Measurements from ENCODE around the gene ACAP2.

The ACAP2 gene

GRCh38 chr3:195257454-195258448 is 185.1 kb downstream of the ACAP2 start:
- TF ChIP-seq, protein P1, sequence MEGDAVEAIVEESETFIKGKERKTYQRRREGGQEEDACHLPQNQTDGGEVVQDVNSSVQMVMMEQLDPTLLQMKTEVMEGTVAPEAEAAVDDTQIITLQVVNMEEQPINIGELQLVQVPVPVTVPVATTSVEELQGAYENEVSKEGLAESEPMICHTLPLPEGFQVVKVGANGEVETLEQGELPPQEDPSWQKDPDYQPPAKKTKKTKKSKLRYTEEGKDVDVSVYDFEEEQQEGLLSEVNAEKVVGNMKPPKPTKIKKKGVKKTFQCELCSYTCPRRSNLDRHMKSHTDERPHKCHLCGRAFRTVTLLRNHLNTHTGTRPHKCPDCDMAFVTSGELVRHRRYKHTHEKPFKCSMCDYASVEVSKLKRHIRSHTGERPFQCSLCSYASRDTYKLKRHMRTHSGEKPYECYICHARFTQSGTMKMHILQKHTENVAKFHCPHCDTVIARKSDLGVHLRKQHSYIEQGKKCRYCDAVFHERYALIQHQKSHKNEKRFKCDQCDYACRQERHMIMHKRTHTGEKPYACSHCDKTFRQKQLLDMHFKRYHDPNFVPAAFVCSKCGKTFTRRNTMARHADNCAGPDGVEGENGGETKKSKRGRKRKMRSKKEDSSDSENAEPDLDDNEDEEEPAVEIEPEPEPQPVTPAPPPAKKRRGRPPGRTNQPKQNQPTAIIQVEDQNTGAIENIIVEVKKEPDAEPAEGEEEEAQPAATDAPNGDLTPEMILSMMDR (IDR thresholded peaks at IDR 0.05; ENCODE audit: extremely low read depth, missing control alignments) = no peak
- no peak for DNase-seq (ENCODE audit: low spot score)

DNA sequence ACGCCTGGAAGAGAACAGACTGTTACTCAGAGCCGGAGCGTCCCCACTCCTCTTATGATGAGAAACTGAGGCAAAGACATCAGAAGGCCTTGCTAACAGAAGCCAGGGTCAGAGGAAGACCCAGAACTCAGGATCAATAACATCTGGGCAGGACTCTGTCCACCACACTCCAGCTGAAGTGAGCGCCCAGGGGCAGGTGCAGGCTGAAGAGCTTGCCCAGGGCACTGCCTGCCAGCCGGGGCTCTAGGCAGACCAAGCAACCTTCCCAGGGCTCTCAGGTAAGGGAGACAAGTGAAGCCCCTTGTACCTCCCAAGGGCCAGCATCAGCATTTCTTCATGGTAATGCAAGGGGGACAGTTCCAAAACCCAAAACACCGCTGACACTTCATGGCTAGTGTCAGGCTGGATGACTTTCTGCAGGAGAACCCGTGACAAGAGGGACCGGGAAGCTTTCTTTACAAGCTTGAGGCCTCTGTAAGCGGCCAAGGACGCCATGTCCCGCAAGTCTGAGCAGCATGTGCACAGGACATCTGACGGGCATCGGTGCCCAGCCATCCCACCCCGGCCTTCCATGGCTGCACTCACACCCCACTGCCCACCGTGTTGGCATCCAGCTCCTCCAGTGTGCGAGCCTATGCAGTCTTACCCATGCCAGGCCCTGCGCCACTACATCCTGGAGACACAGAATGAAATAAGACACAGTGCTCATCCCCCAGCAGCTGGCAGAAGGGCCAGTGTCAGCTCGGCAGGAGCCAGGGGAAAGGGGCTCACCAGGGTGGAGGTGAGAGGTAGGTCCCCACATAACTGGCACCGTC is 186.0 kb downstream of the ACAP2 start:
- TF ChIP-seq, protein P1 (IDR thresholded peaks at IDR 0.05; ENCODE audit: extremely low read depth, missing control alignments) = no peak
- peak; percentile 3 for DNase-seq (ENCODE audit: low spot score)

DNA sequence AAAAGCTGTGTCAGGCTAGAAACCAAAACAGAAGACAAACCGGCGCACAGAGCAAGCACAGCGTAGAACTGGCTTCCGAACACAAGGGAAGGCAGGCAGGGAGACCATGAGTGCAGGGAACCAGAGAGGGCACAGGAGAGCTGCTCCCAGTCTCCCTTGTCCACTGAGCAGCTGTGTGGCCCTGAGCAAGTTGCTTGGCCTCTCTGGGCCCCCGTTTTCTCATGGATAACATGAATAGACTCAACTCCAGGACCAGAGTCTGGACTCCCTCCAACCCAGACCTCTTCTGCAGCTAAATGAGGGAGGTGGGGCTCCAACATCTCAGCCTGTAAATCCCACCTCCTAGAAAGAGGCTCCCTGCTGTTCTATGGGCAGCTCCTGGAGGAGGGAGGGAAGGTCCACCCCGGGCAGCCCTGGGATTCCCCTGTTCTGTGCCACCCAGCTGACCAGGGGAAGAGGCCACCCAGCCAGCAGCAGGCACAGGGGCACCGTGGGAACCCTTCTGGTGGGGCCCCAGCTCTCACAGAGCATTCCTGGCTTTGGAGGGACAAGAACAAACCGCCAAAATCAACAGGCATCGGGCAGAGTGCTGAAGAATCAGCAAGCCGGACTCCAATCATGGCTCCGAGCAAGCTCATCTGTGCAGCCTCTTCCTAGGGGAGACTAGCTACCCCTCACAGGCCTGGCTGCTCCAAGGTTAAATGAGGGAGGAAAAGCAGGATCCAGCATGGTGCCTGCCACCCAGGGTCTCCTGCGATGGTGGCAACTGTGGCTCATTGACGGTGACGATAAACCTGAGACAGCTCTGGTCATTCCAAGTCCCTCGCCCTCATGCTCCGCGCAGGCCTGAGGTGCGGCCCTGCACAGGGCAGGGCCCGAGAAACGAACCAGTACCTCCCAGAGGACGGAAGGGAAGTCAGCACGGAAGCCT is 187.0 kb downstream of the ACAP2 start:
- TF ChIP-seq, protein P1 (IDR thresholded peaks at IDR 0.05; ENCODE audit: extremely low read depth, missing control alignments) = no peak
- no peak for DNase-seq (ENCODE audit: low spot score)

DNA sequence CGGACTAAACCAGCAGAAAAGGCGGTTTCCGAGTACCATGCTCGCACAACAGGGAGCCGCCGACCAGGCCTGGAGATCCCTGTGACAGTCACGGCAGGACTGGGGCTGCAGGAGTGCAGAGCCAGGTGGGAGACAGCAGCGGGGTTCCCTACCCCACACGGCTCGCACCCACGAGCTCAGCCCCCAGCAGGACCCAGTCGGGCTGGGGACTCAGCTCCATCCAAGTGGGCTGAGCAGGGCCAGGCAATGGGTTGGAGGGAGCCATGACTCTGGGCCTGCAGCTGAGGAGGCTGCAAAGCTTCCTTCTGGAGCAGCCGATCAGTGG is 187.7 kb downstream of the ACAP2 start:
- no peak for DNase-seq (ENCODE audit: low spot score)
- TF ChIP-seq, protein P1 (IDR thresholded peaks at IDR 0.05; ENCODE audit: extremely low read depth, missing control alignments) = no peak

GRCh38 chr3:195254454-195255175 is 188.2 kb downstream of the ACAP2 start:
- TF ChIP-seq, protein P1 (IDR thresholded peaks at IDR 0.05; ENCODE audit: extremely low read depth, missing control alignments) = no peak
- DNase-seq (ENCODE audit: low spot score) = no peak

- no peak for DNase-seq (ENCODE audit: low spot score)
- TF ChIP-seq, protein P1 (IDR thresholded peaks at IDR 0.05; ENCODE audit: extremely low read depth, missing control alignments) = no peak
These were observed 188.8 kb downstream of the ACAP2 start for GRCh38 chr3:195253923-195254432.
